ENCODE results near the gene LRRC8D.

The LRRC8D gene

GRCh38 chr1:89952605-89953130, 131.8 kb downstream of the LRRC8D start:
- TF ChIP-seq, protein P1, sequence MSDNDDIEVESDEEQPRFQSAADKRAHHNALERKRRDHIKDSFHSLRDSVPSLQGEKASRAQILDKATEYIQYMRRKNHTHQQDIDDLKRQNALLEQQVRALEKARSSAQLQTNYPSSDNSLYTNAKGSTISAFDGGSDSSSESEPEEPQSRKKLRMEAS (IDR thresholded peaks at IDR 0.05; ENCODE audit: low read depth, low read length) = no peak
- TF ChIP-seq, protein P2, sequence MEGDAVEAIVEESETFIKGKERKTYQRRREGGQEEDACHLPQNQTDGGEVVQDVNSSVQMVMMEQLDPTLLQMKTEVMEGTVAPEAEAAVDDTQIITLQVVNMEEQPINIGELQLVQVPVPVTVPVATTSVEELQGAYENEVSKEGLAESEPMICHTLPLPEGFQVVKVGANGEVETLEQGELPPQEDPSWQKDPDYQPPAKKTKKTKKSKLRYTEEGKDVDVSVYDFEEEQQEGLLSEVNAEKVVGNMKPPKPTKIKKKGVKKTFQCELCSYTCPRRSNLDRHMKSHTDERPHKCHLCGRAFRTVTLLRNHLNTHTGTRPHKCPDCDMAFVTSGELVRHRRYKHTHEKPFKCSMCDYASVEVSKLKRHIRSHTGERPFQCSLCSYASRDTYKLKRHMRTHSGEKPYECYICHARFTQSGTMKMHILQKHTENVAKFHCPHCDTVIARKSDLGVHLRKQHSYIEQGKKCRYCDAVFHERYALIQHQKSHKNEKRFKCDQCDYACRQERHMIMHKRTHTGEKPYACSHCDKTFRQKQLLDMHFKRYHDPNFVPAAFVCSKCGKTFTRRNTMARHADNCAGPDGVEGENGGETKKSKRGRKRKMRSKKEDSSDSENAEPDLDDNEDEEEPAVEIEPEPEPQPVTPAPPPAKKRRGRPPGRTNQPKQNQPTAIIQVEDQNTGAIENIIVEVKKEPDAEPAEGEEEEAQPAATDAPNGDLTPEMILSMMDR (IDR thresholded peaks at IDR 0.05; ENCODE audit: low read depth, low read length) = no peak
- TF ChIP-seq POLR2A (IDR thresholded peaks at IDR 0.05; ENCODE audit: extremely low read depth, insufficient read length) (no peak), MYC (IDR thresholded peaks at IDR 0.05; ENCODE audit: low read depth, low read length) (no peak)
- no peak overlapping the region for H3K4me3 ChIP-seq (ENCODE audit: low read depth, low read length)
- DNase-seq (ENCODE audit: low read depth) = no peak

- H3K4me3 ChIP-seq (ENCODE audit: low read depth, low read length) = no peak overlapping the region
- peak; percentile 59 for DNase-seq (ENCODE audit: low read depth)
- TF ChIP-seq, protein P1 (IDR thresholded peaks at IDR 0.05; ENCODE audit: low read depth, low read length) = no peak
- TF ChIP-seq MYC (IDR thresholded peaks at IDR 0.05; ENCODE audit: low read depth, low read length) = no peak
- TF ChIP-seq POLR2A (IDR thresholded peaks at IDR 0.05; ENCODE audit: extremely low read depth, insufficient read length) = no peak
- TF ChIP-seq, protein P2 (IDR thresholded peaks at IDR 0.05; ENCODE audit: low read depth, low read length) = peak; percentile 23
Measured at GRCh38 chr1:89953131-89953626, 132.3 kb downstream of the LRRC8D start.

DNA sequence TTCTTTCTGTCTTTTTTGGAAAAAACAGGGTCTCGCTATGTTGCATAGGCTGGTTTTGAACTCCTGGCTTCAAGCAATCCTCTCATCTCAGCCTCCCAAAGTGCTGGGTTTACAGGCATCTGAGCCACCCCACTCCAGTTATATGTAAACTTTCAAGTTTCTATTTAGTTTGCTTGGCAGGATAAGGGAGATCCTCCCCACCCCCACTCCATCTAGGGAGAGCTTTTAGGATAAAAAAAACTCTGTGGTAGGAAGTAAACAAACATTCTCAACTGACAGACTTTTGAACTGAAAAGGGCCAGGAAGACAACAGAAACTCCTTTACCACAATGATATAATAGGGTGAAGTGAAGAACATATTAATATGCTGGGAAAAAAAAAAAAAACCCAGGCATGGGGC, 133.1 kb downstream of the LRRC8D start:
- TF ChIP-seq, protein P2 (IDR thresholded peaks at IDR 0.05; ENCODE audit: low read depth, low read length) = no peak
- TF ChIP-seq POLR2A (IDR thresholded peaks at IDR 0.05; ENCODE audit: extremely low read depth, insufficient read length) = no peak
- TF ChIP-seq, protein P1 (IDR thresholded peaks at IDR 0.05; ENCODE audit: low read depth, low read length) = no peak
- TF ChIP-seq MYC (IDR thresholded peaks at IDR 0.05; ENCODE audit: low read depth, low read length) = no peak
- H3K4me3 ChIP-seq (ENCODE audit: low read depth, low read length) = no peak overlapping the region
- DNase-seq (ENCODE audit: low read depth) = no peak

GRCh38 chr1:89954401-89954800, 133.6 kb downstream of the LRRC8D start:
- TF ChIP-seq, protein P2 (IDR thresholded peaks at IDR 0.05; ENCODE audit: low read depth, low read length) = no peak
- no peak for TF ChIP-seq MYC (IDR thresholded peaks at IDR 0.05; ENCODE audit: low read depth, low read length)
- TF ChIP-seq, protein P1 (IDR thresholded peaks at IDR 0.05; ENCODE audit: low read depth, low read length) = no peak
- no peak for TF ChIP-seq POLR2A (IDR thresholded peaks at IDR 0.05; ENCODE audit: extremely low read depth, insufficient read length)
- no peak for DNase-seq (ENCODE audit: low read depth)
- no peak overlapping the region for H3K4me3 ChIP-seq (ENCODE audit: low read depth, low read length)

DNA sequence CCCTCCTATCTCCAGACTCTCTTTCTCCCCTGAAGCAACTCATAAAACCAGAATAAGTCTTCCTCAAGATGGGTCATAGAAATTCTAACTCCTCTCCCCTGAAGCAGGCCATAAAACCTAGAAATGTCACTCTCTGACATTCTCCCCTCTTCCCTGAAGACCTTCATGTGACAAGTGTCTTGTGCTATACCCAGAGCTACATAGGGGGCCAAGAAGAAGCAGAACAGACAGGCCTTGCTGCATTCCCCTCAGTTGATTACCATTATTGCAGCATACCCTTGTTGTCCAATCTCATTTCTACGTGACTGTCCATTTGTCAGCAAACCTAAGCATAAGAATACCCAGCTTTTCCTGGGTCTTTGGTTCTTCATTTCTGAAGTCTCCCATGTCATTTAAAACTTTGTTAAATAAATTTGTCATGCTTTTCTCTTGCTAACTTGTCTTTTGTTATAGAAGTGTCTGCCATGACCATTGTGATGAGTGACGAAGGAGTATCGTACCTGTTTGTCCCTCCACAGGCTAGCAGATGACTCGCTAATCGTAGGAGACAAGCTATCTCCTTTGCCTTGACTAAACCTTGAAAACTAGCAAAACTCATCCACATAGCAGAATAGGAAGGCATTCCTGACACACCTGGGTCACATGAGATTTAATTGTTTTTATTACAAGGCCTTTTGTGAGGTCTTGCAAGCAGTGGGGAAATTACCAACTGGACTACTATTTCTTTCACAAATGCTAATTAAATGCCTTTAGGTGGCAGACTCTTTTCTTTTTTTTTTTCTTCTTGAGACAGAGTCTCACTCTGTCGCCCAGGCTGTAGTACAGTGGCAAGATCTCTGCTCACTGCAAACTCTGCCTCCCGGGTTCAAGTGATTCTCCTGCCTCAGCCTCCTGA, 134.7 kb downstream of the LRRC8D start:
- DNase-seq (ENCODE audit: low read depth) = no peak
- H3K4me3 ChIP-seq (ENCODE audit: low read depth, low read length) = no peak overlapping the region
- TF ChIP-seq, protein P2 (IDR thresholded peaks at IDR 0.05; ENCODE audit: low read depth, low read length) = no peak
- no peak for TF ChIP-seq POLR2A (IDR thresholded peaks at IDR 0.05; ENCODE audit: extremely low read depth, insufficient read length)
- TF ChIP-seq MYC (IDR thresholded peaks at IDR 0.05; ENCODE audit: low read depth, low read length) = no peak
- TF ChIP-seq, protein P1 (IDR thresholded peaks at IDR 0.05; ENCODE audit: low read depth, low read length) = no peak
